IPS-NIHi7 (cell line): ENCODE results near the gene C1QTNF9.
"Not testable (repeated sequence)": the region's sequence is repeated elsewhere in the genome, so short reads cannot be mapped to it uniquely, and the experiment has no call there.

Source experiments
- DNase-seq: peaks from one replicate; pipeline ENCODE4 v3.0.0; 2012; ENCODE audit warnings: mixed read lengths; ENCODE audit errors: extremely low spot score

Gene C1QTNF9

GRCh38 chr13:24361113-24361512, 51.7 kb downstream of the C1QTNF9 start:
- no peak for DNase-seq

GRCh38 chr13:24361852-24362366, 52.5 kb downstream of the C1QTNF9 start:
- no peak for DNase-seq

- DNase-seq = no peak
Observed at GRCh38 chr13:24362435-24362952, 53.1 kb downstream of the C1QTNF9 start.

GRCh38 chr13:24365191-24365590, 55.8 kb downstream of the C1QTNF9 start:
- DNase-seq = no peak

GRCh38 chr13:24366315-24366714, 56.9 kb downstream of the C1QTNF9 start:
- DNase-seq = not testable (repeated sequence)

GRCh38 chr13:24371273-24371672, 61.9 kb downstream of the C1QTNF9 start:
- not testable (repeated sequence) for DNase-seq
